A673 (cell line): Measurements from ENCODE around the gene ATP5F1E.

Source experiments
- EZH2 ChIP-seq: fragments of 200-600 bp; sonication (generic); IDR thresholded peaks from 2 replicates; pipeline ENCODE4 v1.6.1; 2017; ENCODE audit warnings: borderline replicate concordance, low read depth, mild to moderate bottlenecking, mixed read lengths, antibody characterized with exemption, low read length; ENCODE audit not compliant: poor library complexity, severe bottlenecking
- TF ChIP-seq, protein P1 (sequence below): fragments of 300-800, 200-600 bp; sonication (generic); conservative IDR thresholded peaks from 2 replicates; pipeline ENCODE4 v1.5.1; 2017; ENCODE audit warnings: low read depth, mild to moderate bottlenecking, antibody characterized with exemption, low read length, moderate library complexity, mixed read lengths

- TF ChIP-seq, protein P1, sequence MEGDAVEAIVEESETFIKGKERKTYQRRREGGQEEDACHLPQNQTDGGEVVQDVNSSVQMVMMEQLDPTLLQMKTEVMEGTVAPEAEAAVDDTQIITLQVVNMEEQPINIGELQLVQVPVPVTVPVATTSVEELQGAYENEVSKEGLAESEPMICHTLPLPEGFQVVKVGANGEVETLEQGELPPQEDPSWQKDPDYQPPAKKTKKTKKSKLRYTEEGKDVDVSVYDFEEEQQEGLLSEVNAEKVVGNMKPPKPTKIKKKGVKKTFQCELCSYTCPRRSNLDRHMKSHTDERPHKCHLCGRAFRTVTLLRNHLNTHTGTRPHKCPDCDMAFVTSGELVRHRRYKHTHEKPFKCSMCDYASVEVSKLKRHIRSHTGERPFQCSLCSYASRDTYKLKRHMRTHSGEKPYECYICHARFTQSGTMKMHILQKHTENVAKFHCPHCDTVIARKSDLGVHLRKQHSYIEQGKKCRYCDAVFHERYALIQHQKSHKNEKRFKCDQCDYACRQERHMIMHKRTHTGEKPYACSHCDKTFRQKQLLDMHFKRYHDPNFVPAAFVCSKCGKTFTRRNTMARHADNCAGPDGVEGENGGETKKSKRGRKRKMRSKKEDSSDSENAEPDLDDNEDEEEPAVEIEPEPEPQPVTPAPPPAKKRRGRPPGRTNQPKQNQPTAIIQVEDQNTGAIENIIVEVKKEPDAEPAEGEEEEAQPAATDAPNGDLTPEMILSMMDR: no peak
- TF ChIP-seq EZH2: no peak
These were observed 1.1 kb downstream of the ATP5F1E start for GRCh38 chr20:59030911-59031563.
